H1 (cell line): ENCODE results near the gene GALP. TPM values are rescaled to one million over a fixed set of nuclear protein-coding genes. Genes with fewer than 3 reads are reported as not detected.

Experiments
- ASH2L ChIP-seq: fragments of 200-600, 300-600 bp; sonication (generic); IDR thresholded peaks from one replicate; pipeline ENCODE4 v1.7.1; 2017; ENCODE audit warnings: low read length
- BACH1 ChIP-seq: IDR thresholded peaks from 2 replicates; pipeline ENCODE4 v1.6.1; 2012; ENCODE audit warnings: low read length, improper control_type of control experiment
- CHD7 ChIP-seq: fragments of 300-600 bp; sonication (generic); IDR thresholded peaks from 2 replicates; pipeline ENCODE4 v1.7.1; 2012; ENCODE audit warnings: low read length, moderate library complexity, mild to moderate bottlenecking, inconsistent platforms; ENCODE audit not compliant: insufficient replicate concordance
- GTF2F1 ChIP-seq: IDR thresholded peaks from 2 replicates; pipeline ENCODE4 v1.6.1; 2012; ENCODE audit warnings: low read depth, low read length, improper control_type of control experiment, borderline replicate concordance
- NRF1 ChIP-seq: IDR thresholded peaks from 2 replicates; pipeline ENCODE4 v1.6.1; 2011; ENCODE audit warnings: mild to moderate bottlenecking, low read depth, low read length, improper control_type of control experiment
- PHF8 ChIP-seq: fragments of 200-600 bp; sonication (generic); conservative IDR thresholded peaks from 2 replicates; pipeline ENCODE4 v1.7.1; 2012; ENCODE audit warnings: low read depth, mild to moderate bottlenecking, inconsistent platforms, low read length, moderate library complexity
- RNF2 ChIP-seq: fragments of 200-900, 300-1000 bp; sonication (generic); IDR thresholded peaks from 2 replicates; pipeline ENCODE4 v1.7.1; 2016; ENCODE audit warnings: borderline replicate concordance, low read depth, mild to moderate bottlenecking, antibody characterized with exemption, low read length; ENCODE audit not compliant: poor library complexity, severe bottlenecking; ENCODE audit errors: missing control alignments
- SAP30 ChIP-seq: fragments of 300-600 bp; sonication (generic); IDR thresholded peaks from 2 replicates; pipeline ENCODE4 v1.7.1; 2012; ENCODE audit warnings: low read length, moderate library complexity, mild to moderate bottlenecking, inconsistent platforms; ENCODE audit not compliant: insufficient read depth, insufficient replicate concordance
- SIRT6 ChIP-seq: IDR thresholded peaks from one replicate; pipeline ENCODE4 v1.7.1; 2012; ENCODE audit warnings: low read length, inconsistent platforms
- SRF ChIP-seq: IDR thresholded peaks from 2 replicates; pipeline ENCODE4 v1.6.1; 2011; ENCODE audit warnings: mild to moderate bottlenecking, low read depth, low read length, moderate library complexity
- YY1 ChIP-seq: IDR thresholded peaks from 2 replicates; pipeline ENCODE4 v1.6.1; 2011; ENCODE audit warnings: low read depth, mild to moderate bottlenecking, low read length
- polyA plus RNA-seq, 7 experiments: library from polyadenylated mRNA; depleted of rRNA in 3 of 7; stranded (reverse) in 5 of 7; unstranded in 2 of 7; fragments of >200 nt in 5 of 7; fragments of 200-250 nt in 2 of 7; gene quantifications; 1 replicate in 5 of 7; 2 replicates in 1 of 7; 4 replicates in 1 of 7; pipeline versions ENCODE4 v1.2.1 to v1.2.3, GENCODE V29; 2011 to 2013; ENCODE audit warnings: missing spikeins in 2 of 7, mixed read lengths in 2 of 7
- total RNA-seq: library from RNA; stranded (reverse); fragmentation: NEBNext Ultra II Directional; extraction: Animal tissue kit (Norgen Biotek cat#: 25700); gene quantifications from 2 replicates; pipeline ENCODE4 v1.2.1, GENCODE V29; 2021

Gene GALP
- total and polyA plus RNA-seq, 2 of the 8 experiments (the other 6 are each of a cell fraction or from before 2014, with no cell fraction given): 0.14 TPM; not detected in 1

- no peak for TF ChIP-seq CHD7
- no peak for TF ChIP-seq GTF2F1
- no peak for TF ChIP-seq YY1
- no peak for TF ChIP-seq SIRT6
- no peak for TF ChIP-seq SRF
- TF ChIP-seq RNF2: no peak
- no peak for TF ChIP-seq SAP30
- TF ChIP-seq PHF8: no peak
- no peak for TF ChIP-seq ASH2L
- no peak for TF ChIP-seq BACH1
- no peak for TF ChIP-seq NRF1
- TF ChIP-seq, all 59 proteins: peak for 0
Observed at GRCh38 chr19:56130006-56130405, 45.8 kb upstream of the GALP start (continued).
